IMR-90 (cell line): ENCODE results near the gene FN1. TPM values are rescaled to one million over a fixed set of nuclear protein-coding genes. Genes with fewer than 3 reads are reported as not detected.

Source experiments
- ATAC-seq: fragments of 200-7000 bp; cut with Tn5 transposase; 2 replicates; pipeline ENCODE4 v1.9.1; 2020; ENCODE audit warnings: low read depth, mild to moderate bottlenecking, moderate library complexity
- BruUV-seq: library from RNA; stranded (reverse); fragments of 400-500 nt; replicated peaks from 2 replicates; lab custom pipeline; 2021; lab: Mats Ljungman, UMichigan
- CTCF ChIA-PET: fragments of 300-600 bp; formaldehyde crosslinking; extraction: SDS; loops from one replicate; lab custom pipeline; 2021; ENCODE audit warnings: antibody characterized with exemption; lab: Yijun Ruan, JAX
- POLR2A ChIA-PET: fragments of 300-600 bp; sonication (Branson Sonifier 250); formaldehyde crosslinking; loops from one replicate; lab custom pipeline; 2022; ENCODE audit warnings: antibody characterized with exemption; ENCODE audit not compliant: unreplicated experiment; lab: Charles Lee
- DNase-seq: peaks from one replicate; pipeline ENCODE4 v3.0.0; 2013
- H2AFZ ChIP-seq: replicated peaks from 2 replicates; pipeline ENCODE3; 2013; ENCODE audit warnings: low read length, mild to moderate bottlenecking; ENCODE audit not compliant: poor library complexity
- H2AK5ac ChIP-seq: 2 replicates; pipeline ENCODE4 v1.6.1; 2013; ENCODE audit warnings: low read depth, low read length, inconsistent platforms
- H2AK9ac ChIP-seq: replicated peaks from 2 replicates; pipeline ENCODE3; 2013; ENCODE audit warnings: mild to moderate bottlenecking, low read depth, low read length, moderate library complexity; ENCODE audit not compliant: poor library complexity
- H2BK120ac ChIP-seq: 2 replicates; pipeline ENCODE4 v1.6.1; 2013; ENCODE audit warnings: low read depth, low read length, inconsistent platforms
- H2BK15ac ChIP-seq: 3 replicates; pipeline ENCODE4 v1.6.1; 2013; ENCODE audit warnings: low read depth, low read length, inconsistent platforms
- H2BK20ac ChIP-seq: 2 replicates; pipeline ENCODE4 v1.6.1; 2013; ENCODE audit warnings: low read depth, mild to moderate bottlenecking, inconsistent platforms, low read length, moderate library complexity
- H2BK5ac ChIP-seq: 2 replicates; pipeline ENCODE4 v1.6.1; 2013; ENCODE audit warnings: mild to moderate bottlenecking, low read depth, low read length, inconsistent platforms; ENCODE audit not compliant: poor library complexity, severe bottlenecking
- H3K14ac ChIP-seq: replicated peaks from 2 replicates; pipeline ENCODE4 v1.6.1; 2013; ENCODE audit warnings: low read depth, low read length, inconsistent platforms
- H3K18ac ChIP-seq: 2 replicates; pipeline ENCODE4 v1.6.1; 2013; ENCODE audit warnings: low read depth, low read length, control low read depth
- H3K23ac ChIP-seq: 2 replicates; pipeline ENCODE4 v1.6.1; 2013; ENCODE audit warnings: low read depth, low read length, inconsistent platforms
- H3K27ac ChIP-seq: 2 replicates; pipeline ENCODE4 v1.5.1; 2013; ENCODE audit warnings: mild to moderate bottlenecking, control low read depth, low read length; ENCODE audit not compliant: insufficient read depth
- H3K27me3 ChIP-seq: 2 replicates; pipeline ENCODE4 v1.6.1; 2013; ENCODE audit warnings: low read length; ENCODE audit not compliant: control insufficient read depth, insufficient read depth
- H3K36me3 ChIP-seq: 2 replicates; pipeline ENCODE4 v1.6.1; 2013; ENCODE audit warnings: low read length, mixed read lengths; ENCODE audit not compliant: control insufficient read depth, insufficient read depth
- H3K4ac ChIP-seq: 2 replicates; pipeline ENCODE4 v1.6.1; 2013; ENCODE audit warnings: low read depth, low read length, inconsistent platforms
- H3K4me1 ChIP-seq: 2 replicates; pipeline ENCODE4 v1.6.1; 2013; ENCODE audit warnings: low read length, mixed read lengths; ENCODE audit not compliant: control insufficient read depth, insufficient read depth
- H3K4me2 ChIP-seq: 2 replicates; pipeline ENCODE4 v1.6.1; 2013; ENCODE audit warnings: low read depth, mild to moderate bottlenecking, control low read depth, low read length, moderate library complexity
- H3K4me3 ChIP-seq: 2 replicates; pipeline ENCODE4 v1.5.1; 2013; ENCODE audit warnings: low read depth, mild to moderate bottlenecking, control low read depth, low read length, moderate library complexity; ENCODE audit not compliant: insufficient read depth
- H3K56ac ChIP-seq: 2 replicates; pipeline ENCODE4 v1.6.1; 2013; ENCODE audit warnings: low read length, inconsistent platforms; ENCODE audit not compliant: insufficient read depth; ENCODE audit errors: extremely low read depth
- H3K79me1 ChIP-seq, 2 experiments: 2 replicates each; pipeline ENCODE4 v1.6.1; 2013; ENCODE audit warnings: low read length in 2 of 2, inconsistent platforms in 1 of 2, low read depth in 1 of 2
- H3K9ac ChIP-seq: 2 replicates; pipeline ENCODE4 v1.6.1; 2013; ENCODE audit warnings: low read depth, low read length, control low read depth
- H3K9me1 ChIP-seq: 2 replicates; pipeline ENCODE4 v1.6.1; 2013; ENCODE audit warnings: low read length, inconsistent platforms; ENCODE audit not compliant: insufficient read depth
- H3K9me3 ChIP-seq: 2 replicates; pipeline ENCODE4 v1.6.1; 2013; ENCODE audit warnings: low read length; ENCODE audit not compliant: control insufficient read depth, insufficient read depth
- H4K20me1 ChIP-seq: 2 replicates; pipeline ENCODE4 v1.6.1; 2013; ENCODE audit warnings: low read length, inconsistent platforms; ENCODE audit not compliant: insufficient read depth
- H4K5ac ChIP-seq: 2 replicates; pipeline ENCODE4 v1.6.1; 2013; ENCODE audit warnings: mild to moderate bottlenecking, low read depth, low read length, control low read depth
- H4K8ac ChIP-seq, 2 experiments: 2 replicates each; pipeline ENCODE4 v1.6.1; 2013; ENCODE audit warnings: low read depth in 2 of 2, low read length in 2 of 2, control low read depth in 1 of 2, inconsistent platforms in 1 of 2
- H4K91ac ChIP-seq: 2 replicates; pipeline ENCODE4 v1.6.1; 2013; ENCODE audit warnings: low read depth, low read length, inconsistent platforms; ENCODE audit not compliant: insufficient read depth
- ELK1 ChIP-seq: fragments of 150-350 bp; IDR thresholded peaks from 2 replicates; pipeline ENCODE4 v1.6.1; 2016; ENCODE audit warnings: low read depth, mild to moderate bottlenecking, low read length, moderate library complexity, borderline replicate concordance
- FOS ChIP-seq: fragments of 150-350 bp; IDR thresholded peaks from 2 replicates; pipeline ENCODE4 v1.6.1; 2016; ENCODE audit warnings: low read depth, low read length
- MAFK ChIP-seq: IDR thresholded peaks from 2 replicates; pipeline ENCODE4 v1.6.1; 2012; ENCODE audit warnings: low read depth, low read length, improper control_type of control experiment
- MXI1 ChIP-seq: IDR thresholded peaks from 2 replicates; pipeline ENCODE4 v1.6.1; 2012; ENCODE audit warnings: low read depth, mild to moderate bottlenecking, low read length, moderate library complexity, borderline replicate concordance
- NFE2L2 ChIP-seq: fragments of 150-350 bp; IDR thresholded peaks from 2 replicates; pipeline ENCODE4 v1.6.1; 2016; ENCODE audit warnings: low read depth, mild to moderate bottlenecking, low read length
- POLR2A ChIP-seq: IDR thresholded peaks from 2 replicates; pipeline ENCODE4 v1.6.1; 2012; ENCODE audit warnings: mild to moderate bottlenecking, low read depth, low read length
- RFX5 ChIP-seq: IDR thresholded peaks from 2 replicates; pipeline ENCODE4 v1.8.0; 2012; ENCODE audit warnings: low read depth, mild to moderate bottlenecking, low read length, moderate library complexity
- WGBS, 2 experiments: methylation state at CpG; one replicate each; pipeline versions ENCODE4 v1.1.5 to v1.1.7; 2013; ENCODE audit warnings: missing lambda C conversion rate in 2 of 2; ENCODE audit not compliant: insufficient read length in 1 of 2; ENCODE audit errors: extremely low coverage in 2 of 2; 5-methylcytosine and 5-hydroxymethylcytosine counted together
- dilution Hi-C: fragments of 300-500 bp; cut with HindIII; formaldehyde crosslinking; loops from one replicate; pipeline ENCODE4 v1.14.3; 2018; ENCODE audit warnings: low sequenced_read_pairs; ENCODE audit not compliant: unreplicated experiment
- in situ Hi-C: fragments of 300-500 bp; cut with MboI; formaldehyde crosslinking; loops from 3 replicates; pipeline ENCODE4 v1.14.3; 2019; ENCODE audit warnings: low sequenced_read_pairs, inconsistent platforms, mixed read lengths
- intact Hi-C: fragments of 100-400 bp; cut with micrococcal nuclease; formaldehyde crosslinking; loops from 2 replicates; pipeline ENCODE4 v1.10.0; 2022
- polyA plus RNA-seq, 3 experiments: library from polyadenylated mRNA; depleted of rRNA; stranded (reverse); fragments of >200 nt; gene quantifications; 2 replicates each; pipeline ENCODE4 v1.2.3, GENCODE V29; 2012; ENCODE audit warnings: low replicate concordance in 1 of 3
- total RNA-seq: library from RNA; depleted of rRNA; stranded (reverse); fragments of >200 nt; gene quantifications from 2 replicates; pipeline ENCODE4 v1.2.3, GENCODE V29; 2012

Gene FN1
- total and polyA plus RNA-seq, 2 of the 4 experiments (the other 2 are of a cell fraction), result 8,243 to 13,004 TPM

- no peak overlapping the region for H2AFZ ChIP-seq
- CTCF ChIA-PET, result no interaction called here
- H3K56ac ChIP-seq, result no peak overlapping the region
- peak overlapping the region in 1 of 2 experiments; percentile 45; a peak in 2 of 4 replicates for H4K8ac ChIP-seq
- peaks cover 61% of the 10 kb centered on the region for H3K36me3 ChIP-seq
- in situ Hi-C loops, result no loop called here
- H2BK20ac ChIP-seq, result no peak overlapping the region
- no peak overlapping the region for H2BK120ac ChIP-seq
- no peak overlapping the region for H3K4me2 ChIP-seq
- POLR2A ChIA-PET, result no interaction called here
- H4K5ac ChIP-seq, result no peak overlapping the region
- 0 out of 2 replicates have a peak overlapping the region, but pooled peaks have one; percentile 27 for H3K4ac ChIP-seq
- H3K23ac ChIP-seq, result no peak overlapping the region
- H3K9me3 ChIP-seq, result no peaks in the 10 kb centered on the region
- peak overlapping the region; percentile 69 for H2BK5ac ChIP-seq
- no peak overlapping the region for H4K91ac ChIP-seq
- H3K9ac ChIP-seq, result no peak overlapping the region
- H3K9me1 ChIP-seq, result peaks cover 14% of the 10 kb centered on the region
- no peak overlapping the region for H2BK15ac ChIP-seq
- no TSS peak for BruUV-seq
- H3K14ac ChIP-seq, result no peak overlapping the region
- 0 to 100% methylated on average over 1 of the region's 10 CpGs for WGBS, 2 experiments
- peak overlapping the region; percentile 49; the same call in 1 of the 2 replicates for H3K18ac ChIP-seq
- peaks cover 15% of the 10 kb centered on the region for H3K4me1 ChIP-seq
- H2AK9ac ChIP-seq, result no peak overlapping the region
- no peaks in the 10 kb centered on the region for H3K27me3 ChIP-seq
- H3K4me3 ChIP-seq, result no peak overlapping the region
- peak; percentile 4; the same call in 1 of the 2 replicates for TF ChIP-seq POLR2A
- no peak for TF ChIP-seq ELK1
- no peak for TF ChIP-seq MAFK
- no peak for TF ChIP-seq NFE2L2
- TF ChIP-seq FOS, result no peak
- no peak for TF ChIP-seq MXI1
- no peak for TF ChIP-seq RFX5
- intact Hi-C loops, result no loop called here
- H4K20me1 ChIP-seq, result peaks cover 28% of the 10 kb centered on the region
- peak overlapping the region; percentile 11 for H3K27ac ChIP-seq
- DNase-seq (no peak), ATAC-seq (no peak)
- H2AK5ac ChIP-seq, result no peak overlapping the region
- peaks cover 26 to 59% of the 10 kb centered on the region in 2 experiments for H3K79me1 ChIP-seq
- dilution Hi-C loops, result no loop called here
These were observed 32.2 kb downstream of the FN1 start for GRCh38 chr2:215403441-215404347.
